GM12873 (cell line): ENCODE data around the gene XRCC1.

Experiments used
- TF ChIP-seq, protein P1 (sequence below): IDR thresholded peaks from 2 replicates; pipeline ENCODE4 v1.5.1; 2012; ENCODE audit warnings: low read depth, mild to moderate bottlenecking, moderate library complexity, low read length, control low read depth; ENCODE audit not compliant: insufficient read depth; ENCODE audit errors: missing control alignments

The XRCC1 gene

DNA sequence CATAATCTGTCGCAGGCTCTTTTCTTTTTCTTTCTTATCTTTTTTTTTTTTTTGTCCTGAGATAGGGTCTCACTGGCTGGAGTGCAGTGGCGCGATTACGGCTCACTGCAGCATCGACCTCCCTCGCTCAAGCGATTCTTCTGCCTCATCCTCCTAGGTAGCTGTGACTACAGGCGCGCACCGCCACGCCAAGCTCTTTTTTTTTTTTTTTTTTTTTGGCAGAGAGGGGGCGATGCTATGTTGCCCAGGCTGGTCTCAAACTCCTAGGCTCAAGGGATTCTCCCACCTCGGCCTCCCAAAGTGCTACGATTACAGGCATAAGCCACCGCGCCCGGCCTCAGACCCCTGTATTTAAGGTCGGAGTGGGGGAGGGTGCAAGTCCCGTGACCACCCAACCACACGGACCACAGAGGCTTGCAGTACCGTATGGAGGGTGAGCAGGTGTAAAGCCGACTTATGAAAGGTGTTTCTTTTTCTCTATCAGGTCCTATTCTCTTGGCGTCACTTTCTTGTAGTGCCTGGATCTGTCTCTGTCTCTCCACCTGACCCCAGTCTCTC, 72.8 kb downstream of the XRCC1 start:
- TF ChIP-seq, protein P1, sequence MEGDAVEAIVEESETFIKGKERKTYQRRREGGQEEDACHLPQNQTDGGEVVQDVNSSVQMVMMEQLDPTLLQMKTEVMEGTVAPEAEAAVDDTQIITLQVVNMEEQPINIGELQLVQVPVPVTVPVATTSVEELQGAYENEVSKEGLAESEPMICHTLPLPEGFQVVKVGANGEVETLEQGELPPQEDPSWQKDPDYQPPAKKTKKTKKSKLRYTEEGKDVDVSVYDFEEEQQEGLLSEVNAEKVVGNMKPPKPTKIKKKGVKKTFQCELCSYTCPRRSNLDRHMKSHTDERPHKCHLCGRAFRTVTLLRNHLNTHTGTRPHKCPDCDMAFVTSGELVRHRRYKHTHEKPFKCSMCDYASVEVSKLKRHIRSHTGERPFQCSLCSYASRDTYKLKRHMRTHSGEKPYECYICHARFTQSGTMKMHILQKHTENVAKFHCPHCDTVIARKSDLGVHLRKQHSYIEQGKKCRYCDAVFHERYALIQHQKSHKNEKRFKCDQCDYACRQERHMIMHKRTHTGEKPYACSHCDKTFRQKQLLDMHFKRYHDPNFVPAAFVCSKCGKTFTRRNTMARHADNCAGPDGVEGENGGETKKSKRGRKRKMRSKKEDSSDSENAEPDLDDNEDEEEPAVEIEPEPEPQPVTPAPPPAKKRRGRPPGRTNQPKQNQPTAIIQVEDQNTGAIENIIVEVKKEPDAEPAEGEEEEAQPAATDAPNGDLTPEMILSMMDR: no peak

DNA sequence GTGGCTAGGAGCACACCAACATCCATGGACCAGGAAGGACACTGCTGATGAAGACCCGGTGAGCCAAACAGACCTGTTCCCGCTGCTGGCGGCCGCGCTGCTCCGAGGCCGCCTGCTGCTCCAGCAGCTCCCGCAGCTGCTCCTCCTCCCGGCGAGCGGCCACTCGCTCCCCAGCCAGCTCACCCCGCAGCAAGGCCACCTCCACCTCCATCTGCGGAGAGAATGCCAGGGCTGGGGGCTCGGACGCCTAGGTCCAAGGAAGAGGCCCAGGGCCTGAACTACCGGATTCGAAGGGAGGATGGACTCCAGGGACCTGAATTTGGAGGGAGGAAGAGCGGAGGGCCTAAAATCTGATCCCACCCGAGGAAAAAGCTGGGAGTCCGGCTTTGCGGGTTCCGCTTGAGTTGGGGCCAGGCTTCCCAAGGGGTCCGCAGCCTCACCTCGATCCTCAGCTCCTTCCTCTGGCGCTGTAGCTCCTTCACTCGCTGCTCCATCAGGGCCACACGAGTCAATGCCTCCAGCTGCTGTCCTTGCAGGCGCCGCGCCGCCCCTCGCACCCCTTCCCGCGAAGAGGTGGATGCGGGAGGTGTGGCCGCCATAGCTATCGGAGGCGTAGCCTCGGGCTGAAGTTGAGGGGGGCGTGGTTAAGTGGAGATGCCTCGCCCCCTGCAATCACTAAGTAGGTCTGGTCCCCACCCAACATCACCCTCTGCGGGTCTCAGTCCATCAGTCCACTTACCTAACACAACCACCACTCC, 73.5 kb downstream of the XRCC1 start:
- TF ChIP-seq, protein P1: no peak

DNA sequence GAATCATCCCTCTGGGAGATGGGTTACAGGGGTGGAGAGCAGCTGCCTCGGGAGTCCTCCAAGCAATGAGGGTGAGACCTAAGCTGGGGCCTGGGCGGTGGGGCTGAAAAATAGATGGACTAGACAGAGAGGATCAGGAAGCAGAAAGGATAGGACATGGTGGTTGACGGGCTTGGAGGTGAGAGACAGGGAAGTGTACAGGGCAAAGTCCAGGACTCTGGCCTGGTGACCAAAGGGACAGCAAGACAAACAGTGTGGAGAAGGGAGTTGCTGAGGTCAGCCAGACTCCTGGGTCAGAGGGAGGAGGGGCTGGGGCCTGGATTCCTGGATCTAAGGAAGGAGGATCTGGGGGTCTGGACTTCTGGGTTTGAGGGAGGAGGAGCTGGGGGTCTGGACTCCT, 76.3 kb downstream of the XRCC1 start:
- TF ChIP-seq, protein P1: no peak

DNA sequence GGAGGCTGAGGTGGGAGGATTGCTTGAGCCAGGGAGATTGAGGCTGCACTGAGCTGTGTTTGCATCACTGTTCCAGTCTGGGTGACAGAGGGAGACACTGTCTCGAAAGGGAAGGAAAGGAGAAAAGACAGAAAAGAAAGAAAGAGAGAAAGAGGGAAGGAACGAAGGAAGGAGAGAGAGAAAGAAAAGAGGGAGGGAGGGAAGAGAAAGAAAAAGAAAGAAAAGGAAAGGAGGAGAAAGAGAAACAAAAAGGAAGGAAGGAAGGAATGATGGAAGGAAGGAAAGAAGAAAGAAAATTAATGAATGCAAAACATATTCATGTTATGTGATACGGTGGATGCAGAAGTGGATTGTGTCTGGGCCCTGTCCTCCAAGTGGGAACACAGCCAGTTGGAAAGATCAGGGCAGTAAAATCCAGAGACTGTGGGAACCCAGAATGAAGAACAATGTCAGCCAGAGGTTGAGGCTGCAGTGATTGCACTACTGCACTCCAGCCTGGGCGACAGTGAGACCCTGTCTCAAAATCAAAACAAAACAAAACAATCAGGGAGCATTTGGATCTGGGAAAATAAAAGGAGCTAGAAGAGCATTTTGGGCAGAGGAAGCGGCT, 77.0 kb downstream of the XRCC1 start:
- TF ChIP-seq, protein P1: no peak

DNA sequence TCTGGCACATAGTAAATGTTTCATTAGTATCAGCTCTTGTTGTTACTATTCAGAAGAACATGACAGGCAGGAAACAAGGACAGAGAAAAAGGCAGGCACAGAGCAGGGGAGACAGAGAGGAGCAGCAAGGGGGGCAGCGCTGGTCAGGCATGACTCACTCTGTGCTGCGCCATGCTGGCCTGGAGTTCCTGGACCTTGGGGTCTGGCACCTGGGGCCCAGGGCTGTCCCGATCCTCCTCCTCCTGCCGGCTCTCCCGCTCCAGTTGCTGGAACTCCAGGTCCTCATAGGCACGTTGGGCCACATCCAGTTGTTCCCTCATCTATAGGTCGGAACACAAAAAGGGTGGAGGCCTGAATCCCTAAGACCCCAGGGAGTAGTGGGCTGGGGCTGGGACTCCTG, 78.4 kb downstream of the XRCC1 start:
- TF ChIP-seq, protein P1: no peak

DNA sequence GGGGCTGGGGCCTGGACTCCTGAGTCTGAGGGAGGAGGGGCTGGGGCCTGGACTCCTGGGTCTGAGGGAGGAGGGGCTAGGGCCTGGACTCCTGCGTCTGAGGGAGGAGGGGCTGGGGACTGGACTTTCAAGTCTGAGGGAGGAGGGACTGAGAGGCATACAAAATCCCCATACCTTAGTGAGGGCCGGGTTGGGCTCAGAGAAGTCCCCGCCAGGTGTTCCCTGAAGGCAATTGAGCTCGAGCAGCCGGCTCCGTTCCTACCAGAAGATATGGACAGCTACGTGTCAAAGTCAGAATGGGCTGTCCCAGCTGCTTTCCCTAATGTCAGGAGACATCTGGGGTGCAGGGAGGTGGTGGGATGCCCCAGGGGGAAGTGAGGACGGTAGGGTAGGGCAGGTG, 80.2 kb downstream of the XRCC1 start:
- TF ChIP-seq, protein P1: no peak
